H1 (cell line): ENCODE measurements around the gene DENND1A. TPM values are rescaled to one million over a fixed set of nuclear protein-coding genes. Genes with fewer than 3 reads are reported as not detected.

ENCODE experiments used
- CTCF ChIA-PET: fragments of 300-600 bp; sonication (Branson Sonifier 250); formaldehyde crosslinking; loops from one replicate; lab custom pipeline; 2021; ENCODE audit not compliant: partially characterized antibody; lab: Charles Lee
- POLR2A ChIA-PET: fragments of 300-600 bp; sonication (Branson Sonifier 250); formaldehyde crosslinking; loops from one replicate; lab custom pipeline; 2021; ENCODE audit warnings: inconsistent platforms; ENCODE audit not compliant: partially characterized antibody; lab: Charles Lee
- DNase-seq, 2 experiments: peaks; one replicate each; pipeline versions ENCODE4 v3.0.0 to v3.0.0-alpha.2; 2010 to 2022; ENCODE audit warnings: low spot score in 2 of 2, low read depth in 1 of 2, mixed read lengths in 1 of 2
- FAIRE-seq: peaks from 2 replicates; lab custom pipeline; 2011; peaks lifted over from hg19 to GRCh38; lab: Jason Lieb, UNC
- H2AFZ ChIP-seq: 2 replicates; pipeline ENCODE4 v1.8.1; 2012; ENCODE audit warnings: low read length, inconsistent platforms
- H2AK5ac ChIP-seq: 2 replicates; pipeline ENCODE4 v1.6.1; 2013; ENCODE audit warnings: low read depth, low read length
- H2BK120ac ChIP-seq: replicated peaks from 2 replicates; pipeline ENCODE3; 2013; ENCODE audit warnings: low read depth, low read length, inconsistent platforms
- H2BK12ac ChIP-seq: 2 replicates; pipeline ENCODE4 v1.6.1; 2013; ENCODE audit warnings: low read depth, low read length
- H2BK15ac ChIP-seq: 2 replicates; pipeline ENCODE4 v1.6.1; 2013; ENCODE audit warnings: low read length
- H2BK20ac ChIP-seq: 2 replicates; pipeline ENCODE4 v1.6.1; 2013; ENCODE audit warnings: low read length
- H2BK5ac ChIP-seq: 2 replicates; pipeline ENCODE4 v1.6.1; 2013; ENCODE audit warnings: low read depth, low read length
- H3K14ac ChIP-seq: 2 replicates; pipeline ENCODE4 v1.6.1; 2013; ENCODE audit warnings: inconsistent platforms; ENCODE audit not compliant: insufficient read length
- H3K18ac ChIP-seq: 2 replicates; pipeline ENCODE4 v1.6.1; 2013; ENCODE audit warnings: low read length; ENCODE audit errors: extremely low read depth
- H3K23ac ChIP-seq: 2 replicates; pipeline ENCODE4 v1.6.1; 2013; ENCODE audit warnings: inconsistent platforms; ENCODE audit not compliant: insufficient read length
- H3K23me2 ChIP-seq: 2 replicates; pipeline ENCODE4 v1.6.1; 2013; ENCODE audit warnings: low read depth, low read length
- H3K27ac ChIP-seq: 2 replicates; pipeline ENCODE4 v1.6.1; 2011; ENCODE audit warnings: low read depth, low read length, inconsistent platforms
- H3K27me3 ChIP-seq, 4 experiments: replicated peaks in 1 of 4; 1 replicate in 1 of 4; 2 replicates in 3 of 4; pipeline versions ENCODE4 v1.6.1 to v1.8.1; 2011 to 2013; ENCODE audit warnings: low read length in 3 of 4, mild to moderate bottlenecking in 3 of 4, inconsistent platforms in 2 of 4, mixed read lengths in 2 of 4, moderate library complexity in 1 of 4; ENCODE audit not compliant: control insufficient read depth in 3 of 4, insufficient read depth in 3 of 4; ENCODE audit errors: extremely low read depth in 1 of 4
- H3K36me3 ChIP-seq, 4 experiments: 2 replicates each; pipeline versions ENCODE4 v1.6.1 to v1.8.1; 2011 to 2013; ENCODE audit warnings: mild to moderate bottlenecking in 4 of 4, low read length in 3 of 4, moderate library complexity in 2 of 4, control low read depth in 1 of 4, inconsistent platforms in 1 of 4; ENCODE audit not compliant: insufficient read depth in 4 of 4, control insufficient read depth in 2 of 4
- H3K4ac ChIP-seq: replicated peaks from 2 replicates; pipeline ENCODE3; 2013; ENCODE audit warnings: low read length, low read depth, mixed read lengths, inconsistent platforms; ENCODE audit not compliant: insufficient read length
- H3K4me1 ChIP-seq, 4 experiments: replicated peaks in 1 of 4; 1 replicate in 1 of 4; 2 replicates in 3 of 4; pipeline versions ENCODE4 v1.6.1 to v1.8.1; 2011 to 2013; ENCODE audit warnings: low read length in 3 of 4, inconsistent platforms in 2 of 4, mixed read lengths in 1 of 4; ENCODE audit not compliant: insufficient read depth in 4 of 4, control insufficient read depth in 3 of 4
- H3K4me2 ChIP-seq, 2 experiments: 2 replicates each; pipeline versions ENCODE4 v1.6.1 to v1.8.1; 2011 to 2013; ENCODE audit warnings: low read depth in 2 of 2, low read length in 2 of 2, control low read depth in 1 of 2, inconsistent platforms in 1 of 2, mild to moderate bottlenecking in 1 of 2; ENCODE audit not compliant: insufficient read depth in 1 of 2
- H3K4me3 ChIP-seq, 4 experiments: fragments of 200-600, 300-600 bp in 1 of 4; sonication (generic), shearing (Covaris generic), sonication (Bioruptor Twin) in 1 of 4; 2 replicates each; pipeline versions ENCODE4 v1.5.1 to v1.8.1; 2011 to 2016; ENCODE audit warnings: low read length in 4 of 4, low read depth in 3 of 4, control low read depth in 2 of 4, inconsistent platforms in 2 of 4, mild to moderate bottlenecking in 2 of 4, mixed read lengths in 1 of 4, moderate library complexity in 1 of 4; ENCODE audit not compliant: insufficient read depth in 2 of 4; ENCODE audit errors: extremely low read depth in 1 of 4
- H3K56ac ChIP-seq: replicated peaks from 2 replicates; pipeline ENCODE3; 2013; ENCODE audit warnings: low read depth, mild to moderate bottlenecking, mixed read lengths, low read length, inconsistent platforms; ENCODE audit not compliant: insufficient read length
- H3K79me1 ChIP-seq: 2 replicates; pipeline ENCODE4 v1.6.1; 2013; ENCODE audit warnings: low read depth, low read length, control low read depth
- H3K79me2 ChIP-seq, 2 experiments: 2 replicates each; pipeline versions ENCODE4 v1.6.1 to v1.8.1; 2012 to 2013; ENCODE audit warnings: low read length in 2 of 2, mild to moderate bottlenecking in 2 of 2, inconsistent platforms in 1 of 2; ENCODE audit not compliant: insufficient read depth in 2 of 2, control insufficient read depth in 1 of 2
- H3K9ac ChIP-seq, 4 experiments: replicated peaks in 1 of 4; 1 replicate in 1 of 4; 2 replicates in 3 of 4; pipeline versions ENCODE4 v1.6.1 to v1.8.1; 2011 to 2013; ENCODE audit warnings: low read depth in 3 of 4, low read length in 3 of 4, control low read depth in 2 of 4, mild to moderate bottlenecking in 2 of 4, moderate library complexity in 2 of 4, inconsistent platforms in 1 of 4; ENCODE audit errors: extremely low read depth in 1 of 4
- H3K9me3 ChIP-seq, 2 experiments: 2 replicates each; pipeline versions ENCODE4 v1.6.1 to v1.8.1; 2012 to 2013; ENCODE audit warnings: mild to moderate bottlenecking in 2 of 2, moderate library complexity in 2 of 2, control low read depth in 1 of 2, inconsistent platforms in 1 of 2, low read depth in 1 of 2, low read length in 1 of 2, mixed read lengths in 1 of 2; ENCODE audit not compliant: insufficient read depth in 2 of 2
- H4K20me1 ChIP-seq, 2 experiments: replicated peaks in 1 of 2; 2 replicates each; pipeline versions ENCODE3 to v1.8.1; 2011 to 2013; ENCODE audit warnings: inconsistent platforms in 2 of 2, low read length in 2 of 2, mild to moderate bottlenecking in 1 of 2; ENCODE audit not compliant: insufficient read depth in 2 of 2, control insufficient read depth in 1 of 2
- H4K5ac ChIP-seq: 2 replicates; pipeline ENCODE4 v1.6.1; 2013; ENCODE audit warnings: low read length, low read depth, mixed read lengths, inconsistent platforms; ENCODE audit not compliant: insufficient read length
- H4K8ac ChIP-seq: 2 replicates; pipeline ENCODE4 v1.8.0; 2013; ENCODE audit warnings: mild to moderate bottlenecking, moderate library complexity, low read length, inconsistent platforms; ENCODE audit not compliant: insufficient read depth; ENCODE audit errors: extremely low read depth
- H4K91ac ChIP-seq: replicated peaks from 2 replicates; pipeline ENCODE3; 2013; ENCODE audit warnings: low read length, mixed read lengths, inconsistent platforms; ENCODE audit not compliant: insufficient read length
- BCL11A ChIP-seq, 2 experiments: IDR thresholded peaks; one replicate each; pipeline ENCODE4 v1.6.1; 2011; ENCODE audit warnings: low read depth in 2 of 2, low read length in 2 of 2, mild to moderate bottlenecking in 2 of 2
- WGBS, 2 experiments: shearing (Covaris generic) in 1 of 2; methylation state at CpG; one replicate each; pipeline versions ENCODE4 v1.1.6 to v1.1.7; 2013 to 2015; ENCODE audit warnings: low lambda C conversion rate in 2 of 2, mixed read lengths in 2 of 2, inconsistent platforms in 1 of 2, low coverage in 1 of 2, missing lambda C conversion rate in 1 of 2; ENCODE audit not compliant: insufficient replicate concordance in 2 of 2, insufficient coverage in 1 of 2, insufficient read length in 1 of 2; ENCODE audit errors: extremely low coverage in 1 of 2, missing lambda C conversion rate in 1 of 2; 5-methylcytosine and 5-hydroxymethylcytosine counted together
- polyA plus RNA-seq, 7 experiments: library from polyadenylated mRNA; depleted of rRNA in 3 of 7; stranded (reverse) in 5 of 7; unstranded in 2 of 7; fragments of >200 nt in 5 of 7; fragments of 200-250 nt in 2 of 7; gene quantifications; 1 replicate in 5 of 7; 2 replicates in 1 of 7; 4 replicates in 1 of 7; pipeline versions ENCODE4 v1.2.1 to v1.2.3, GENCODE V29; 2011 to 2013; ENCODE audit warnings: missing spikeins in 2 of 7, mixed read lengths in 2 of 7
- total RNA-seq: library from RNA; stranded (reverse); fragmentation: NEBNext Ultra II Directional; extraction: Animal tissue kit (Norgen Biotek cat#: 25700); gene quantifications from 2 replicates; pipeline ENCODE4 v1.2.1, GENCODE V29; 2021

The DENND1A gene
- total and polyA plus RNA-seq, 2 of the 8 experiments (the other 6 are each of a cell fraction or from before 2014, with no cell fraction given), result 24.1 to 26.4 TPM

GRCh38 chr9:123422635-123423310, 507.2 kb downstream of the DENND1A start:
- Histone ChIP-seq H2BK5ac (no peak overlapping the region), H4K20me1 (no peaks in the 10 kb centered on the region), H4K8ac (peak overlapping the region; percentile 7; the same call in 1 of the 2 replicates), H3K4ac (no peak overlapping the region), H3K23ac (no peak overlapping the region), H3K9me3 (no peaks in the 10 kb centered on the region), H3K27ac (no peak overlapping the region), H3K36me3 (no peaks in the 10 kb centered on the region), H2BK20ac (no peak overlapping the region), H2BK120ac (no peak overlapping the region), H3K14ac (no peak overlapping the region), H3K4me2 (0 out of 4 replicates have a peak overlapping the region, but pooled peaks have one; percentile 20 to 36), H3K23me2 (no peaks in the 10 kb centered on the region), H3K79me2 (no peaks in the 10 kb centered on the region), H3K56ac (no peak overlapping the region), H2AFZ (no peak overlapping the region), H2BK15ac (no peak overlapping the region), H3K18ac (no peak overlapping the region), H3K4me1 (peaks cover 5 to 14% (median 11%) of the 10 kb centered on the region in 4 experiments), H3K9ac (no peak overlapping the region), H2BK12ac (no peak overlapping the region), H2AK5ac (no peak overlapping the region), H3K79me1 (no peaks in the 10 kb centered on the region), H4K91ac (no peak overlapping the region), H4K5ac (no peak overlapping the region), H3K4me3 (no peak overlapping the region), H3K27me3 (no peaks in the 10 kb centered on the region)
- DNase-seq, result no peak
- FAIRE-seq, result no peak
- ChIA-PET POLR2A (interaction anchor here (0.8 to 0.9 kb wide), 2 partner anchors 12 to 20 kb away, joined by 3 read pairs; no protein-coding TSS in a partner anchor), CTCF (interaction anchor here (0.8 to 5.9 kb wide), 8 partner anchors 13 to 123 kb away, joined by 3 to 64 read pairs (median 6); no protein-coding TSS in a partner anchor)
- no peak for TF ChIP-seq BCL11A (IDR thresholded peaks at IDR 0.05; ENCODE audit: low read depth in 2 of 2, low read length in 2 of 2)
- whole genome bisulfite sequencing, 2 experiments, result 78% methylated on average over 21 of the region's 21 CpGs; no CpG with 5 or more reads in 1 of the 2 experiments
